ENCODE measurements around the gene APOD. TPM values are rescaled to one million over a fixed set of nuclear protein-coding genes. Genes with fewer than 3 reads are reported as not detected.
"Not testable (repeated sequence)": the region's sequence is repeated elsewhere in the genome, so short reads cannot be mapped to it uniquely, and the experiment has no call there.

APOD gene
- total RNA-seq, 1 experiment from 2014 or later: not detected

DNA sequence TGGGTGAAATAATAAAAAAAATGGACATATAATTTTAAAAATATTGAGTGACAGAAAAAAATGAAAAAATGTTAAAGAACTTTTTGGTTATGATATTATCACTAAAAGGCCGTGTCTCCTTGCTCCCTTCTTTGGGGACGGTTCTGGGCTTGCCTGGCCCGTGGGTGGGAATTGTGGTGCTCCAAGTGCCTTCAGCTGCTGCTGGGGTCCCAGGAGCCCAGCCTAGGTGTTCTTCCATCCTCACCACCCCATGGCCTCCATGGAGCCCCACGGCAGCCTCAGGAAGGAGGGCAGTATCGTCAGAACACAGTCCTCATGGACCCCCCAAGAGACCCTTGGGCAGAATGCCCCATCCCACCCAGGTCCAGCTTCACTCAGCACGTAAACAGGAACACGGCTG, 45.9 kb upstream of the APOD start:
- POLR2A ChIA-PET (ENCODE audit: low non-redundant PET); H3K27me3 ChIP-seq (replicated peaks; ENCODE audit: insufficient read depth, low read depth, low read length, poor library complexity); H3K27ac ChIP-seq (ENCODE audit: low read depth, low read length, poor library complexity, severe bottlenecking); H3K4me3 ChIP-seq (ENCODE audit: low read depth, low read length, poor library complexity, severe bottlenecking); H3K9me3 ChIP-seq (ENCODE audit: low read depth, low read length, poor library complexity, severe bottlenecking); DNase-seq (ENCODE audit: low spot score); H3K36me3 ChIP-seq (ENCODE audit: insufficient read depth, low read length, poor library complexity, severe bottlenecking); intact Hi-C loops (cut with micrococcal nuclease; ENCODE audit: unreplicated experiment); H3K4me1 ChIP-seq (ENCODE audit: insufficient read depth, low read length, poor library complexity, severe bottlenecking); CTCF ChIA-PET; BruUV-seq (replicated peaks): not testable (repeated sequence)

DNA sequence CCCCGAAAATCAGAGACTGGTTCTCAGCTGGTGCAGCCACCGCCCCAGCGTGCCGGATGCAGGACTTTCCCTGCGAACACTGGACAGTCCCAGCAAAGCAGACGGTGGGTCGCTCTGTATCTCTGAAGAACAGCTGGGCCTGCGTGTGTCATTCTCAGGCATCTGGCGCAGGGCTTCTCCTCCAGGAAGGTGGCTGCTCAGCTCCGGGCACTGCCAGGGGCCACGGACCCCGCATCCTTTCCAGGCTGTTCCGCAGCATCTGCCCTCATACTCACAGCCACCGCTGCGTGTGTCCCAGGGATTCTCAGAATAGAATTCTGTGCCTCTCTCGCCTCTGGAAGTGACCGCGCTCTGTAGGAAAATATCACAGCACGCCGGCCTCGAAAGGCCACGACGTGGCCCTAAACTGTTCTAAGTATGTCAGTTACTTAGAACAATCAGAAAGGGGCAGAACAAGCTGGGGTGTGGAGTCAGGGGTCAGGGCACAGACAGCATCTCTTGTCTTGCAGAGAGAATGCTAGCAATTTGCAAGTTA, 44.7 kb upstream of the APOD start:
- H3K36me3 ChIP-seq (ENCODE audit: insufficient read depth, low read length, poor library complexity, severe bottlenecking); BruUV-seq (replicated peaks); CTCF ChIA-PET; intact Hi-C loops (cut with micrococcal nuclease; ENCODE audit: unreplicated experiment); POLR2A ChIA-PET (ENCODE audit: low non-redundant PET); H3K4me3 ChIP-seq (ENCODE audit: low read depth, low read length, poor library complexity, severe bottlenecking); DNase-seq (ENCODE audit: low spot score); H3K27me3 ChIP-seq (replicated peaks; ENCODE audit: insufficient read depth, low read depth, low read length, poor library complexity); H3K4me1 ChIP-seq (ENCODE audit: insufficient read depth, low read length, poor library complexity, severe bottlenecking); H3K27ac ChIP-seq (ENCODE audit: low read depth, low read length, poor library complexity, severe bottlenecking); H3K9me3 ChIP-seq (ENCODE audit: low read depth, low read length, poor library complexity, severe bottlenecking): not testable (repeated sequence)

DNA sequence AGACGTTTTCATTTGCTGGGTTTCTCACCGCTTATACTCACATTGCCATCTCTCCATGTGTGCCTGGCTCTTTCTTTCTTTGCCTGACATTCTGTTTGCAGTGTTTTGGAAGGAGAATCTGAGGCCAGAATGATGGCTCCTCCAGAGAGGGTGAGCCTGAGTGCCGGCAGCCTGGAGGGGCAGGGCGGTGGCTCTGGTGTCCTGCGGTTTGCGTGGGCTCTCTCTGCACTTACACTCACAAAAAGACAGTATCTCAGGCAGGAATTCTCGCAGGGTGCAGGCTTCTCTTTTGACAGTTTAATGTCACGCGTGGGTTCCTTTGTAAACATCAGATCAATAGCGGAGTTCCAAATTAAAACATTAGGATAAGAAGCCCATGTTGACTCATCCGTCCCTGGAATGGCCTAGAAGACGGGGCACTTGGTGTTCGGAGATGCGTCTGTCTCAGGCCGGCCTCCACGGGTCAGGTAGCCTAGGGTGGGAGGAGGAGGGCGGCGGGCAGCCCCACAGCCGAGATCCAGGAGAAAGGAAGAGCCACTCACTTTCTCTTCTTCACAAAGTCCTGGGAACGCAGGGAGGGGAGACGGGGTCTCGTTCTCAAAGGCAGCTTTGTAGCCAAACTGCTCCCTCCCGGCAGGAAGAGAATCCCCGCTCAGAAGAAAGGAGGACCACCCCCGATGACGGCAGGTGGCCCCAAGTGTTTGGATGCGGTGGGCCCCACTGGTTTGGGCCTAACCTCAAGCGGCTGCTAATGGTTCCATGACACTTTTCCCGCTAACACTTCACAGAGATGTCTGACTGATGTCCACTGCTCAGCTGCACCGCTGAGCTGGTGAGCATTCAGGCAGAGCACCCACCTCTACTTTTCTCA, 44.0 kb upstream of the APOD start:
- H3K9me3 ChIP-seq (ENCODE audit: low read depth, low read length, poor library complexity, severe bottlenecking); H3K27ac ChIP-seq (ENCODE audit: low read depth, low read length, poor library complexity, severe bottlenecking); BruUV-seq (replicated peaks); H3K27me3 ChIP-seq (replicated peaks; ENCODE audit: insufficient read depth, low read depth, low read length, poor library complexity); H3K36me3 ChIP-seq (ENCODE audit: insufficient read depth, low read length, poor library complexity, severe bottlenecking); POLR2A ChIA-PET (ENCODE audit: low non-redundant PET); intact Hi-C loops (cut with micrococcal nuclease; ENCODE audit: unreplicated experiment); H3K4me3 ChIP-seq (ENCODE audit: low read depth, low read length, poor library complexity, severe bottlenecking); CTCF ChIA-PET; DNase-seq (ENCODE audit: low spot score); H3K4me1 ChIP-seq (ENCODE audit: insufficient read depth, low read length, poor library complexity, severe bottlenecking): not testable (repeated sequence)

DNA sequence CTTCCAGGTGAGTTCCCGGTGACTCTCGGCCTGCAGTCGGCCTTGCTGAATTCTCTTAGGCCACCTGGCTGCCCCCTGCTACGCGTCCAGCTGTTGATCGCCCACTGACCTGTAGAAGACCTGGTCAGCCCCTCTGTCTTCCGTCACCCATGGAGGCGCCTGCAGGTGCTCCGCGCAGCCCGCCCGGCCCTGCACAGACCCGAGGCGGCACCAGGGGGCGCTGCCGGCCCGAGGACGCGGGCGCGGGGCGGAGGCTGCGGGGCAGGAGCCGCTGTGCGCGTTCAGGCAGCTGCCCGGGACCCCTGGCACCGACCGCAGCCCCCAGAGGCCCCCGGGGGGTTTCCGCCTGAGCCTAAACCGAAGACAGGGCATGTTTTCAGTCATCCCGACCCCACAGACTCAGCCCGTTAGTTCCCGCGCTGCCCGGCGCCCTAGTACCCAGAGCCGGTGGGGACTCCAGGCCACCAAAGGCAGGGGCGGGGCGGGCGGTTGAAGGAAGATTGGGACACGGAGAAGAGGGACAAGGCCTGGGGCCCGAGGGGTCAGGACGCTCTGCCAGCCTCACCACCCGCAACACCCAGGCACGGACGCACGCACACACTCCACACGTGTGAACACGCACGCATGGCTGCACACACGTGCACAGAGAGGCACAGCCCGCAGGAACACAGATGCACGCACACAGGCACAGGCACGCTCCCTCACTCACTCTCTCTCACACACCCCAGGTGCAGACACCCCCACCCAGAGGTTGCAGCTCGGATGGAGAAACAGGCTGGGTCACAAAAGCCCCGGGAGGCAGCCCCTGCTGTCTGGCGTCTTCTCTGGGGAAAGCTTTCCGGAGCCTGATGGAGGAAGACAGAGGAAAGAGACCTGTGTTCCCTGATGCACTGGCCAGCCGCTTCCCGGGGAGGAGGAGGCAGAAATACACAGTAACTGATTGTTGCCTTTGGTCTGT, 41.1 kb upstream of the APOD start:
- H3K27ac ChIP-seq (ENCODE audit: low read depth, low read length, poor library complexity, severe bottlenecking); H3K9me3 ChIP-seq (ENCODE audit: low read depth, low read length, poor library complexity, severe bottlenecking); BruUV-seq (replicated peaks); H3K4me3 ChIP-seq (ENCODE audit: low read depth, low read length, poor library complexity, severe bottlenecking); H3K4me1 ChIP-seq (ENCODE audit: insufficient read depth, low read length, poor library complexity, severe bottlenecking); intact Hi-C loops (cut with micrococcal nuclease; ENCODE audit: unreplicated experiment); DNase-seq (ENCODE audit: low spot score); POLR2A ChIA-PET (ENCODE audit: low non-redundant PET); H3K36me3 ChIP-seq (ENCODE audit: insufficient read depth, low read length, poor library complexity, severe bottlenecking); CTCF ChIA-PET; H3K27me3 ChIP-seq (replicated peaks; ENCODE audit: insufficient read depth, low read depth, low read length, poor library complexity): not testable (repeated sequence)

DNA sequence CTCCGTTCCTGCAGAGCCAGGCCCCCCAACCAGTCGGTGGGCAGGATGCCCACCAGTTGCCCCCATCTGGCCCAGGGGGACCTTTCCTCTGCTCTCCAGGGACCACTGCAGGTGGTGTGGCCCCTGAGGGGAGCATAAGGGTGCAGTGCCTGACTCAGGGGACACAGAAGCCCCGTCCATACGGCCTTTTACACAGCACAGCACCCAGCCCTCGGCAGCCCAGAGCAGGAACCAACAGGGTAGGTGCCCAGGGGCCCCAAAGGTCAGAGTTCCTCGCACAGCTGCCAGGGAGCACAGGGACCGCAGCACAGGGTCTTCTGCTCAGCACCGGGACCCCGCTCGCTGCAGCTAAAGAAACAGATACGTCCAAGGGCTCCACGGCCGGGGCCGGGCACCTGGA, 40.4 kb upstream of the APOD start:
- POLR2A ChIA-PET (ENCODE audit: low non-redundant PET); H3K4me3 ChIP-seq (ENCODE audit: low read depth, low read length, poor library complexity, severe bottlenecking); BruUV-seq (replicated peaks); H3K9me3 ChIP-seq (ENCODE audit: low read depth, low read length, poor library complexity, severe bottlenecking); H3K4me1 ChIP-seq (ENCODE audit: insufficient read depth, low read length, poor library complexity, severe bottlenecking); H3K27ac ChIP-seq (ENCODE audit: low read depth, low read length, poor library complexity, severe bottlenecking); intact Hi-C loops (cut with micrococcal nuclease; ENCODE audit: unreplicated experiment); CTCF ChIA-PET; H3K36me3 ChIP-seq (ENCODE audit: insufficient read depth, low read length, poor library complexity, severe bottlenecking); H3K27me3 ChIP-seq (replicated peaks; ENCODE audit: insufficient read depth, low read depth, low read length, poor library complexity); DNase-seq (ENCODE audit: low spot score): not testable (repeated sequence)

DNA sequence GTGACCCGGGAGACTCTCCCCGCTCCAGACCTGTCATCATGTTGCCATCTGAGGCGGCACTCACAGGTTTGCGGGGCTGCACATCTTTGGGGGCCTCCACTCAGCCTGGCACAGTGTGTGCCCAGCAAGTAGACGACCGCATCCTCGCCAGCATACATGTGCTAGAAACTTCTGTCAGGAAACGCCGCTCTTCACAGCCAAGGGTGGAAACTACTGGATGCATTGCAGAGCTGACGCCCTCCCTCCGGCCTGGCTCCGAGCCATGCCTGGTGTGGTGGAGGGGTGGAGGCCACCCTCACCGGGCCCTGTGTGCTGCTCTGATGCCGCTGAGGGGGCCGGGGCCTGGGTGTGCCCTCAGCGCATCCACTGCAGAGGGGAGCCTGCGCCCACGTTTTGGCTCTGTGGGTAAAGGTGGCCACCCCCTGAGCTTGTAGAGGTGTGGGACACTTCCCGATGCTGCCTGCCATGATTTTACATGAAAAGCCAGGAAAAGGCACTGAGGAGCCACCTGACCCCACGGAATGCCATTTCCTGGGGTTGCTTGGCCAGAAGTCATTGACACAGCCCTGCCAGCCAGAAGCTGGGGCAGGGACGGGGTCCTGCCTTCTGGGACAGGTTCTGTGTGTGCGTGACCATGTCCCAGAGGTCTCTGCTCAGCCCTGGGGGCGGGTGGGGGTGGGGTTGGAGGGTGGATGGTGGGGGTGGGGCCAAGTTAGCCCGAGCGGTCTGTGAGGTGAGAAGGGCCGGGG, 39.7 kb upstream of the APOD start:
- H3K27me3 ChIP-seq (replicated peaks; ENCODE audit: insufficient read depth, low read depth, low read length, poor library complexity); intact Hi-C loops (cut with micrococcal nuclease; ENCODE audit: unreplicated experiment); POLR2A ChIA-PET (ENCODE audit: low non-redundant PET); CTCF ChIA-PET; H3K36me3 ChIP-seq (ENCODE audit: insufficient read depth, low read length, poor library complexity, severe bottlenecking); H3K4me3 ChIP-seq (ENCODE audit: low read depth, low read length, poor library complexity, severe bottlenecking); H3K27ac ChIP-seq (ENCODE audit: low read depth, low read length, poor library complexity, severe bottlenecking); H3K4me1 ChIP-seq (ENCODE audit: insufficient read depth, low read length, poor library complexity, severe bottlenecking); BruUV-seq (replicated peaks); DNase-seq (ENCODE audit: low spot score); H3K9me3 ChIP-seq (ENCODE audit: low read depth, low read length, poor library complexity, severe bottlenecking): not testable (repeated sequence)

DNA sequence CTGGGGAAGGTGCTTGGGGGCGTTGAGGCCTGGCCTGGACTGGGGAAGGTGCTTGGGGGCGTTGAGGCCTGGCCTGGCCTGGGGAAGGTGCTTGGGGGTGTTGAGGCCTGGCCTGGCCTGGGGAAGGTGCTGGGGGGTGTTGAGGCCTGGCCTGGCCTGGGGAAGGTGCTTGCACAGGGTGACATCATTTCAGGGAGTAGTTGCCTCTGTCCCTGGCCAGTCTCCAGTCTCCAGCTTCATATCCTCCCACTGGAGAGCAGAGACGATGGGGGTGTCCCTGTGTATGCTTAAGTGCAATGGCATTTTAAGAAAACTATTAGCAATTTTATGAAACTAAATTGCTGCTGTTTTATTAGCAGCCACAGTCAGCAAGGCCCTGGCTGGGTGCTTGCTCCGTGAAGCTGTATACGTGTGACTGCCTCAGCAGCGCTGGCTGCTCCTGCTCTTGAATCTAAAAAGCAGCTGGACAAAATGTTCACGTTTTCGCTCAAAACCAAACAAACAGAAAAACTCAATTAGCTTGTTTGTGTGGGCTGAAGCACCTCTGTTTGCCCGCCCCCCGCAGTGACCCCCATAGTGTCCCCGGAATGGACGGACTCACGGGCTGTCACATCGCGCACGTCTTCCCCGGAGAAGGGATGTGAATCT, 38.9 kb upstream of the APOD start:
- H3K4me1 ChIP-seq (ENCODE audit: insufficient read depth, low read length, poor library complexity, severe bottlenecking); H3K27ac ChIP-seq (ENCODE audit: low read depth, low read length, poor library complexity, severe bottlenecking); H3K4me3 ChIP-seq (ENCODE audit: low read depth, low read length, poor library complexity, severe bottlenecking); H3K36me3 ChIP-seq (ENCODE audit: insufficient read depth, low read length, poor library complexity, severe bottlenecking); POLR2A ChIA-PET (ENCODE audit: low non-redundant PET); H3K27me3 ChIP-seq (replicated peaks; ENCODE audit: insufficient read depth, low read depth, low read length, poor library complexity); H3K9me3 ChIP-seq (ENCODE audit: low read depth, low read length, poor library complexity, severe bottlenecking); intact Hi-C loops (cut with micrococcal nuclease; ENCODE audit: unreplicated experiment); BruUV-seq (replicated peaks); CTCF ChIA-PET; DNase-seq (ENCODE audit: low spot score): not testable (repeated sequence)

Data from A673 (cell line).